ENCODE results near the gene OR2AG2.
"Not testable (repeated sequence)": the region's sequence is repeated elsewhere in the genome, so short reads cannot be mapped to it uniquely, and the experiment has no call there.

Gene OR2AG2

GRCh38 chr11:6771926-6772893 is at the start of gene OR2AG2:
TSS of gene OR2AG2 (minus strand) at chr11:6771976. CDS start at chr11:6768957, 3,019 bp downstream.
- no peak for DNase-seq

GRCh38 chr11:6818967-6819366 is 47.2 kb upstream of the OR2AG2 start:
- DNase-seq: no peak

- DNase-seq: no peak
Measured at GRCh38 chr11:6817694-6818093, 45.9 kb upstream of the OR2AG2 start.

- DNase-seq: no peak
Measured at GRCh38 chr11:6813656-6814055, 41.9 kb upstream of the OR2AG2 start.

GRCh38 chr11:6812390-6813005 is 40.7 kb upstream of the OR2AG2 start:
- DNase-seq: peak in 1 of 2 experiments; percentile 10

- DNase-seq: not testable (repeated sequence)
Measured at GRCh38 chr11:6801075-6801474, 29.3 kb upstream of the OR2AG2 start.

- no peak for DNase-seq
Measured at GRCh38 chr11:6799402-6799801, 27.6 kb upstream of the OR2AG2 start, which contains the start of gene OR6A2. TSS of gene OR6A2 (minus strand) at chr11:6799689. CDS start at chr11:6795708, 3,981 bp downstream.

- DNase-seq: no peak
Measured at GRCh38 chr11:6794639-6795038, 22.9 kb upstream of the OR2AG2 start.

GRCh38 chr11:6790546-6790945 is 18.8 kb upstream of the OR2AG2 start:
- DNase-seq: no peak

- no peak for DNase-seq
Measured at GRCh38 chr11:6782720-6783119, 10.9 kb upstream of the OR2AG2 start, which contains the start of gene OR2AG1. TSS of gene OR2AG1 (plus strand) at chr11:6783020. CDS start at chr11:6785038, 2,018 bp downstream.

GRCh38 chr11:6780829-6781228 is 9.1 kb upstream of the OR2AG2 start:
- DNase-seq: no peak

- DNase-seq: no peak
Measured at GRCh38 chr11:6778518-6778917, 6.7 kb upstream of the OR2AG2 start.

- no peak for DNase-seq
Measured at GRCh38 chr11:6757373-6757967, 14.3 kb downstream of the OR2AG2 start.

GRCh38 chr11:6755953-6756347 is 15.8 kb downstream of the OR2AG2 start:
- no peak for DNase-seq

GRCh38 chr11:6755303-6755952 is 16.3 kb downstream of the OR2AG2 start:
- DNase-seq: peak in 1 of 2 experiments; percentile 11

- DNase-seq: no peak
Measured at GRCh38 chr11:6747097-6747668, 24.6 kb downstream of the OR2AG2 start.

- no peak for DNase-seq
Measured at GRCh38 chr11:6746626-6747025, 25.1 kb downstream of the OR2AG2 start.

- no peak for DNase-seq
Measured at GRCh38 chr11:6746086-6746618, 25.6 kb downstream of the OR2AG2 start.

- DNase-seq: no peak
Measured at GRCh38 chr11:6745465-6746015, 26.2 kb downstream of the OR2AG2 start.

GRCh38 chr11:6745018-6745417 is 26.8 kb downstream of the OR2AG2 start:
- no peak for DNase-seq

- no peak for DNase-seq
Measured at GRCh38 chr11:6742260-6742659, 29.5 kb downstream of the OR2AG2 start.

- DNase-seq: no peak
Measured at GRCh38 chr11:6738590-6738989, 33.2 kb downstream of the OR2AG2 start.

Measured in NCI-H187 (cell line).